Smooth muscle cell (in vitro differentiated cells): ENCODE data around the gene SLC25A29. TPM values are rescaled to one million over a fixed set of nuclear protein-coding genes. Genes with fewer than 3 reads are reported as not detected.
"Not testable (repeated sequence)": the region's sequence is repeated elsewhere in the genome, so short reads cannot be mapped to it uniquely, and the experiment has no call there.

Source experiments
- DNase-seq: peaks from one replicate; lab custom pipeline; 2025; ENCODE audit not compliant: unreplicated experiment; lab: John Stamatoyannopoulos, UW
- H2AFZ ChIP-seq: fragments of 200-600 bp; sonication (generic); 2 replicates; pipeline ENCODE4 v1.6.0; 2016; ENCODE audit warnings: antibody characterized with exemption, low read depth, mild to moderate bottlenecking
- H3F3A ChIP-seq: fragments of 200-600 bp; sonication (generic); 2 replicates; pipeline ENCODE4 v1.6.0; 2017; ENCODE audit warnings: antibody characterized with exemption, low read depth
- H3K27ac ChIP-seq: fragments of 200-600 bp; sonication (generic); 2 replicates; pipeline ENCODE4 v1.5.1; 2016; ENCODE audit warnings: low read depth, mild to moderate bottlenecking
- H3K27me3 ChIP-seq: fragments of 200-600 bp; sonication (generic); 2 replicates; pipeline ENCODE4 v1.6.1; 2016; ENCODE audit warnings: low read depth, mild to moderate bottlenecking
- H3K36me3 ChIP-seq: fragments of 200-600 bp; sonication (generic); 2 replicates; pipeline ENCODE4 v1.5.1; 2016; ENCODE audit warnings: low read depth
- H3K4me1 ChIP-seq: fragments of 200-600 bp; sonication (generic); 2 replicates; pipeline ENCODE4 v1.5.1; 2016; ENCODE audit warnings: low read depth
- H3K4me2 ChIP-seq: fragments of 200-600 bp; sonication (generic); 2 replicates; pipeline ENCODE4 v1.6.0; 2016; ENCODE audit warnings: mild to moderate bottlenecking
- H3K4me3 ChIP-seq: fragments of 200-600 bp; sonication (generic); 2 replicates; pipeline ENCODE4 v1.5.1; 2016; ENCODE audit warnings: mild to moderate bottlenecking
- H3K79me2 ChIP-seq: fragments of 200-600 bp; sonication (generic); 2 replicates; pipeline ENCODE4 v1.6.0; 2016; ENCODE audit warnings: low read depth, mild to moderate bottlenecking
- H3K9ac ChIP-seq: fragments of 200-600 bp; sonication (generic); 2 replicates; pipeline ENCODE4 v1.6.0; 2016; ENCODE audit warnings: low read depth
- H3K9me3 ChIP-seq: fragments of 200-600 bp; sonication (generic); replicated peaks from 2 replicates; pipeline ENCODE4 v1.5.1; 2016; ENCODE audit warnings: low read depth
- H4K20me1 ChIP-seq: fragments of 200-600 bp; sonication (generic); 2 replicates; pipeline ENCODE4 v1.6.0; 2016; ENCODE audit warnings: low read depth
- WGBS: methylation state at CpG from one replicate; pipeline ENCODE4 v1.1.7; 2016; ENCODE audit warnings: low lambda C conversion rate; 5-methylcytosine and 5-hydroxymethylcytosine counted together
- polyA plus RNA-seq: library from polyadenylated mRNA; unstranded; fragments of >200 nt; fragmentation: Nextera tagmentation; extraction: Ambion mirVana; gene quantifications from 2 replicates; pipeline ENCODE4 v1.2.1, GENCODE V29; 2016
- total RNA-seq: library from RNA; depleted of rRNA; stranded (reverse); fragments of >200 nt; gene quantifications from 2 replicates; pipeline ENCODE4 v1.2.3, GENCODE V29; 2014
- TF ChIP-seq, protein P1 (sequence below): fragments of 200-600 bp; sonication (generic); IDR thresholded peaks from 2 replicates; pipeline ENCODE4 v1.5.1; 2017; ENCODE audit warnings: borderline replicate concordance, mild to moderate bottlenecking, antibody characterized with exemption; ENCODE audit not compliant: insufficient read depth, poor library complexity, severe bottlenecking

Gene SLC25A29
- total and polyA plus RNA-seq, 2 experiments from 2014 or later: 27.5 to 31.8 TPM

DNA sequence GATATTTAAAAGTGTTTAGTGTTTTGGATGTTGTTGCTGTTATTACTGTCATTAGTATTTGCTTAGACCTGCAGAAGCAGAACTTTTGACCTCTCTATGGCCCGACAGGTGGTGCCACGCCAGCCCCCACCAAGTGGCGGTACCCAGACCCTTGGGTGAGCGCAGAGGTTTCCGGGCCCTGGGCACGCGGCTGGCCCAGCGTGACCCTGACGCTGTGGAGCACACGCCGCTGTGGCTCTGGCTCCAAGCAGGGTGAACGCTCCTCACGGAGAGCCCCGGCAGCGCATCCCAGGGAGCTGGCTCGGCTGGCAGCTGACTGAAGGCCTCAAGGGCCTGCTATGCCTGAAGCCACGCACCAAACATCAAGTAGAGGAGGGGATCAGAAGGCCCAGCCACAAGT is 39.5 kb upstream of the SLC25A29 start:
- no peak overlapping the region for H3K4me3 ChIP-seq
- no peaks in the 10 kb centered on the region for H3K4me1 ChIP-seq
- H3K9ac ChIP-seq: no peak overlapping the region
- DNase-seq: no peak
- no peaks in the 10 kb centered on the region for H3K36me3 ChIP-seq
- no peak overlapping the region for H3K27ac ChIP-seq
- no peaks in the 10 kb centered on the region for H4K20me1 ChIP-seq
- H3K79me2 ChIP-seq: no peaks in the 10 kb centered on the region
- H3K9me3 ChIP-seq: no peaks in the 10 kb centered on the region
- H3K27me3 ChIP-seq: no peaks in the 10 kb centered on the region
- H3F3A ChIP-seq: no peaks in the 10 kb centered on the region
- TF ChIP-seq, protein P1, sequence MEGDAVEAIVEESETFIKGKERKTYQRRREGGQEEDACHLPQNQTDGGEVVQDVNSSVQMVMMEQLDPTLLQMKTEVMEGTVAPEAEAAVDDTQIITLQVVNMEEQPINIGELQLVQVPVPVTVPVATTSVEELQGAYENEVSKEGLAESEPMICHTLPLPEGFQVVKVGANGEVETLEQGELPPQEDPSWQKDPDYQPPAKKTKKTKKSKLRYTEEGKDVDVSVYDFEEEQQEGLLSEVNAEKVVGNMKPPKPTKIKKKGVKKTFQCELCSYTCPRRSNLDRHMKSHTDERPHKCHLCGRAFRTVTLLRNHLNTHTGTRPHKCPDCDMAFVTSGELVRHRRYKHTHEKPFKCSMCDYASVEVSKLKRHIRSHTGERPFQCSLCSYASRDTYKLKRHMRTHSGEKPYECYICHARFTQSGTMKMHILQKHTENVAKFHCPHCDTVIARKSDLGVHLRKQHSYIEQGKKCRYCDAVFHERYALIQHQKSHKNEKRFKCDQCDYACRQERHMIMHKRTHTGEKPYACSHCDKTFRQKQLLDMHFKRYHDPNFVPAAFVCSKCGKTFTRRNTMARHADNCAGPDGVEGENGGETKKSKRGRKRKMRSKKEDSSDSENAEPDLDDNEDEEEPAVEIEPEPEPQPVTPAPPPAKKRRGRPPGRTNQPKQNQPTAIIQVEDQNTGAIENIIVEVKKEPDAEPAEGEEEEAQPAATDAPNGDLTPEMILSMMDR: no peak
- no peak overlapping the region for H2AFZ ChIP-seq
- no peak overlapping the region for H3K4me2 ChIP-seq
- WGBS: 99% methylated on average over 17 of the region's 17 CpGs

DNA sequence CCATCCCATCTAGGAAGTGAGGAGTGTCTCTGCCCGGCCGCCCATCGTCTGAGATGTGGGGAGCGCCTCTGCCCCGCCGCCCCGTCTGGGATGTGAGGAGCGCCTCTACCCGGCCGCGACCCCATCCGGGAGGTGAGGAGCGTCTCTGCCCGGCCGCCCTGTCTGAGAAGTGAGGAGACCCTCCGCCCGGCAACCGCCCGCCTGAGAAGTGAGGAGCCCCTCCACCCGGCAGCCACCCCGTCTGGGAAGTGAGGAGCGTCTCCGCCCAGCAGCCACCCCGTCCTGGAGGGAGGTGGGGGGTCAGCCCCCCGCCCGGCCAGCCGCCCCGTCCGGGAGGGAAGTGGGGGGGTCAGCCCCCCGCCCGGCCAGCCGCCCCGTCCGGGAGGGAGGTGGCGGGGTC is 38.4 kb upstream of the SLC25A29 start:
- not testable (repeated sequence) for H3K27me3 ChIP-seq, H3F3A ChIP-seq, H3K36me3 ChIP-seq, H3K4me2 ChIP-seq, H4K20me1 ChIP-seq, H2AFZ ChIP-seq, H3K27ac ChIP-seq, H3K9ac ChIP-seq, DNase-seq, H3K9me3 ChIP-seq, H3K4me3 ChIP-seq, H3K79me2 ChIP-seq, H3K4me1 ChIP-seq
- WGBS: 98% methylated on average over 13 of the region's 35 CpGs

DNA sequence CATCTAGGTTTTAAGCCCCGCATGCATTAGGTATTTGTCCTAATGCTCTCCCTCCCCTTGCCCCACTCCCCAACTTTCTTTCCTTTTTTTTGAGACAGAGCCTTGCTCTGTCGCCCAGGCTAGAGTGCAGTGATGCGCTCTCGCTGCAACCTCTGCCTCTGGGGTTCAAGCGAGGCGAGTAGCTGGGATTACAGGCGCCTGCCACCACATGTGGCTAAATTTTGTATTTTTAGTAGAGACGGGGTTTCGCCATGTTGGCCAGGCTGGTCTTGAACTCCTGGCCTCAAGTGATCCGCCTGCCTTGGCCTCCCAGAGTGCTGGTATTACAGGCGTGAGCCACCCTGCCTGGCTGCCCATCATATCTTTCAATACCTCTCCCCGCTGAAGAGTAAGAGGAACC is 36.6 kb upstream of the SLC25A29 start:
- H3K27ac ChIP-seq, H3K4me2 ChIP-seq, H3K27me3 ChIP-seq, H4K20me1 ChIP-seq, H3K79me2 ChIP-seq, H3K36me3 ChIP-seq, DNase-seq, H3K4me1 ChIP-seq, H3K9ac ChIP-seq, H3K9me3 ChIP-seq, H3F3A ChIP-seq, H2AFZ ChIP-seq, H3K4me3 ChIP-seq: not testable (repeated sequence)
- 97% methylated on average over 11 of the region's 12 CpGs for WGBS

DNA sequence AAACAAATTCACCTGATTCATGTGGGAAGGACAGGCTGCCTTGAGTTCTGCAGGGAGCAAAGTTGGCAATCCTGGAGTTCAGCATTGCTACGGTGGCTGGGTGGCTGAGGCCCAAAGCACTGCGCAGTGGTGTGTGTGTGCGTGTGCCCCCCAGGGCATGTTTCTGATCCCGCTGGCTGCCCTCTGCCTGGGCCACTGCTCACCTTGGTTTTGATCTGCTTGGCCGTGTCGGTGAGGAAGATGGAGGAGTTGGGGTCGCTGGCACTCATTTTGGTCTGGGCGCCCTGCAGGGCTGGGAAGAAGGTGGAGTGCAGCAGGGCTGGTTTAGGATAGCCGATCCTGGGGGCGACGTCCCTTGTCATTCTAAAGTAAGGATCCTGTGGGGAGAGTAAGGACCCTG is 36.0 kb upstream of the SLC25A29 start:
- H2AFZ ChIP-seq: no peak overlapping the region
- no peak for DNase-seq

More for the DNA sequence above, 36.0 kb upstream of the SLC25A29 start:
- Histone ChIP-seq H3K4me3 (no peak overlapping the region), H3K79me2 (no peaks in the 10 kb centered on the region), H3F3A (no peaks in the 10 kb centered on the region), H3K36me3 (no peaks in the 10 kb centered on the region), H3K9ac (peak overlapping the region; percentile 11), H3K27ac (peak overlapping the region; percentile 82), H3K4me1 (no peaks in the 10 kb centered on the region), H4K20me1 (no peaks in the 10 kb centered on the region), H3K27me3 (no peaks in the 10 kb centered on the region), H3K9me3 (no peaks in the 10 kb centered on the region), H3K4me2 (peak overlapping the region; percentile 8)
- TF ChIP-seq, protein P1: no peak
- 98% methylated on average over 9 of the region's 11 CpGs for WGBS
